Endothelial cell of umbilical vein (primary cell): ENCODE measurements around the gene HECTD2. TPM values are rescaled to one million over a fixed set of nuclear protein-coding genes. Genes with fewer than 3 reads are reported as not detected.
A peak's percentile ranks its signal among the peaks of the same experiment; 100 is the strongest.

Source experiments
- BruUV-seq: library from RNA; stranded (reverse); fragments of 400-500 nt; replicated peaks from 2 replicates; lab custom pipeline; 2021; lab: Mats Ljungman, UMichigan
- CTCF ChIA-PET: fragments of 300-600, 350-600 bp; sonication (Branson Sonifier 250); formaldehyde crosslinking; loops from one replicate; lab custom pipeline; 2021; ENCODE audit warnings: antibody characterized with exemption, inconsistent platforms; lab: Charles Lee
- POLR2A ChIA-PET: fragments of 300-600, 350-600 bp; sonication (Branson Sonifier 250); formaldehyde crosslinking; loops from one replicate; lab custom pipeline; 2021; ENCODE audit warnings: antibody characterized with exemption, inconsistent platforms; lab: Charles Lee
- DNase-seq: peaks from one replicate; pipeline ENCODE4 v3.0.0-alpha.2; 2011; ENCODE audit warnings: low read depth, low spot score
- FAIRE-seq: peaks from 2 replicates; lab custom pipeline; 2011; peaks lifted over from hg19 to GRCh38; lab: Jason Lieb, UNC
- H2AFZ ChIP-seq: 2 replicates; pipeline ENCODE4 v1.6.0; 2012; ENCODE audit warnings: low read depth, low read length, control low read depth, inconsistent platforms
- H3K27ac ChIP-seq: 2 replicates; pipeline ENCODE4 v1.5.1; 2011; ENCODE audit warnings: low read depth, mild to moderate bottlenecking, control low read depth, low read length, moderate library complexity; ENCODE audit not compliant: insufficient read depth
- H3K27me3 ChIP-seq, 2 experiments: 2 replicates each; pipeline versions ENCODE4 v1.6.0 to v1.6.1; 2011; ENCODE audit warnings: low read length in 2 of 2, mixed read lengths in 1 of 2; ENCODE audit not compliant: control insufficient read depth in 2 of 2, insufficient read depth in 2 of 2
- H3K36me3 ChIP-seq, 2 experiments: 2 replicates in 1 of 2; 3 replicates in 1 of 2; pipeline ENCODE4 v1.5.1; 2011; ENCODE audit warnings: low read length in 2 of 2, mild to moderate bottlenecking in 1 of 2, moderate library complexity in 1 of 2; ENCODE audit not compliant: control insufficient read depth in 2 of 2, insufficient read depth in 2 of 2; ENCODE audit errors: extremely low read depth in 1 of 2
- H3K4me1 ChIP-seq: 3 replicates; pipeline ENCODE4 v1.5.1; 2011; ENCODE audit warnings: mild to moderate bottlenecking, low read length; ENCODE audit not compliant: control insufficient read depth, insufficient read depth; ENCODE audit errors: extremely low read depth
- H3K4me2 ChIP-seq: 2 replicates; pipeline ENCODE4 v1.6.1; 2011; ENCODE audit warnings: low read length, control low read depth, mixed read lengths; ENCODE audit not compliant: insufficient read depth
- H3K4me3 ChIP-seq, 3 experiments: fragments of 200-600 bp in 1 of 3; sonication (generic), shearing (Covaris generic) in 1 of 3; replicated peaks in 1 of 3; 2 replicates each; pipeline ENCODE4 v1.5.1; 2011 to 2016; ENCODE audit warnings: control low read depth in 3 of 3, low read length in 3 of 3, mild to moderate bottlenecking in 2 of 3, inconsistent platforms in 1 of 3, low read depth in 1 of 3, moderate library complexity in 1 of 3; ENCODE audit not compliant: insufficient read depth in 1 of 3
- H3K79me2 ChIP-seq: 2 replicates; pipeline ENCODE4 v1.6.0; 2012; ENCODE audit warnings: low read length, inconsistent platforms; ENCODE audit not compliant: control insufficient read depth, insufficient read depth
- H3K9ac ChIP-seq: replicated peaks from 2 replicates; pipeline ENCODE3; 2011; ENCODE audit warnings: low read length, control low read depth; ENCODE audit not compliant: insufficient read depth; ENCODE audit errors: extremely low read depth
- H3K9me1 ChIP-seq: replicated peaks from 3 replicates; pipeline ENCODE4 v1.6.0; 2011; ENCODE audit warnings: mild to moderate bottlenecking, low read length; ENCODE audit not compliant: control insufficient read depth, insufficient read depth; ENCODE audit errors: extremely low read depth
- H3K9me3 ChIP-seq: replicated peaks from 2 replicates; pipeline ENCODE4 v1.5.1; 2012; ENCODE audit warnings: low read length, inconsistent platforms; ENCODE audit not compliant: control insufficient read depth, insufficient read depth
- H4K20me1 ChIP-seq: replicated peaks from 2 replicates; pipeline ENCODE3; 2011; ENCODE audit warnings: mild to moderate bottlenecking, low read length; ENCODE audit not compliant: control insufficient read depth, insufficient read depth; ENCODE audit errors: extremely low read depth
- EZH2 ChIP-seq: IDR thresholded peaks from 2 replicates; pipeline ENCODE4 v1.6.1; 2012; ENCODE audit warnings: borderline replicate concordance, low read depth, mild to moderate bottlenecking, moderate library complexity, low read length, inconsistent platforms; ENCODE audit not compliant: severe bottlenecking
- FOS ChIP-seq: IDR thresholded peaks from 2 replicates; pipeline ENCODE4 v1.6.1; 2011; ENCODE audit warnings: mild to moderate bottlenecking, low read length, moderate library complexity, borderline replicate concordance; ENCODE audit not compliant: insufficient read depth
- GATA2 ChIP-seq: IDR thresholded peaks from 2 replicates; pipeline ENCODE4 v1.7.0; 2011; ENCODE audit warnings: low read depth, mild to moderate bottlenecking, moderate library complexity, mixed read lengths, low read length; ENCODE audit not compliant: insufficient read length, insufficient read depth
- JUN ChIP-seq: IDR thresholded peaks from 2 replicates; pipeline ENCODE4 v1.6.1; 2011; ENCODE audit warnings: borderline replicate concordance, low read depth; ENCODE audit not compliant: insufficient read length, insufficient read depth
- MYC ChIP-seq: IDR thresholded peaks from one replicate; pipeline ENCODE4 v1.6.1; 2011; ENCODE audit warnings: mild to moderate bottlenecking, low read depth, low read length
- POLR2A ChIP-seq: IDR thresholded peaks from 2 replicates; pipeline ENCODE4 v1.6.1; 2012; ENCODE audit warnings: low read depth, mild to moderate bottlenecking, control low read depth, low read length
- POLR2AphosphoS5 ChIP-seq: IDR thresholded peaks from 2 replicates; pipeline ENCODE4 v1.6.1; 2012; ENCODE audit warnings: low read depth, mild to moderate bottlenecking, control low read depth, low read length, moderate library complexity; ENCODE audit not compliant: insufficient read depth
- dilution Hi-C: fragments of 300-500 bp; cut with MboI; formaldehyde crosslinking; loops from one replicate; pipeline ENCODE4 v1.15.0; 2019; ENCODE audit warnings: low sequenced_read_pairs; ENCODE audit not compliant: extremely low pct_ligation_motif_present
- intact Hi-C: fragments of 100-400 bp; cut with micrococcal nuclease; formaldehyde crosslinking; loops from one replicate; pipeline ENCODE4 v1.10.0; 2022
- polyA plus RNA-seq, 4 experiments: library from polyadenylated mRNA; depleted of rRNA in 3 of 4; stranded (reverse) in 3 of 4; unstranded in 1 of 4; fragments of >200 nt; gene quantifications; 2 replicates each; pipeline versions ENCODE4 v1.2.1 to v1.2.3, GENCODE V29; 2011 to 2012; ENCODE audit warnings: missing spikeins in 1 of 4
- total RNA-seq: library from RNA; stranded (reverse); gene quantifications from 2 replicates; pipeline ENCODE4 v1.2.3, GENCODE V29; 2021
- TF ChIP-seq, protein P1 (sequence below), 2 donors: IDR thresholded peaks; 1 replicate in 1 of 2; 2 replicates in 1 of 2; pipeline ENCODE4 v1.5.1; 2011; ENCODE audit warnings: low read length in 2 of 2, mild to moderate bottlenecking in 2 of 2, moderate library complexity in 2 of 2, control low read depth in 1 of 2, inconsistent platforms in 1 of 2, low read depth in 1 of 2; ENCODE audit not compliant: insufficient read depth in 1 of 2; ENCODE audit errors: extremely low read depth in 1 of 2
- TF ChIP-seq, protein P2 (sequence below): IDR thresholded peaks from 2 replicates; pipeline ENCODE4 v1.6.1; 2011; ENCODE audit not compliant: insufficient read depth, insufficient read length

Gene HECTD2
- total and polyA plus RNA-seq, 2 donors (not counting 3 experiments of a cell fraction or from before 2014, with no cell fraction given): 4.2 to 10.7 TPM

DNA sequence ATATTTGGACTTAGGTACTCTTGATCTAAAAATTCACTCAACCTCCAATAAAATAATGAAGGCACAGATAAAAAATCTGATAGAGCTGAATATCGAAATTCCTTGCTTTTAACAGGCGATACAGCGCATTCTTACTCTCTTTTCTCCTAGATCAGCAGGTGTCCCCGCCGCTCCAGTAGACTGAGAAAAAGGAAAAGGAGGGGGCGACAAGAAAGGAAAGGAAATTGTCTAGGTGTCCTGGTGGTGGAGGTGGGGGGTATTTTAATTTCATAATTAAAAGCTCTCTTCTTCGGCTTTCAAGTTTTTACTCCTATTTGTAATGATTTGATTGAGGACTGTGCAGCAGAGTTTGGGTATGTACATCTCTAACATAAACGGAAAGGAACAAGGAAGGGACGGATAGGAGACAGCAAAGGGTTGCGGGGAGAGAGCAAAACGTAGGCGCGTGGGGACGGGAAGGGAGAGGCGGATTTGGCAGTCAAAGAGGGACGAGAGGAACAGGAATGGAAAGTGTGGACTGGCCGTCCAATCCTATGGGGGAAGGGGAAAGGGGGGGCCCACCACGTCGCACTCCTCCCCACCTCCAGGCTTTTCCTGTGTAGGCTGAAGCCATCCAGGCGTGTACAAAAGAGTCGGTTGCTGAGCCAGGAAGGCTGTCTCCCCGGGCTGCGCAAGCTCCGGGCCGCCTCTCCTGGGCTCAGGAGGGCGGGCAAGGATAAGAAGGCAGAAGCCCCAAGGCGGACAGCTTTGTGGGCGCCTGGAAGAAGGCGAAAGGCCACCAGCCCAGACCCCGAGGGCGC is 875 bp upstream of the HECTD2 start:
- no peaks in the 10 kb centered on the region for H3K27me3 ChIP-seq
- H3K4me3 ChIP-seq: peak overlapping the region; percentile 54 to 86 (median 80)
- H3K9ac ChIP-seq: peak overlapping the region; percentile 96
- peaks cover 9% of the 10 kb centered on the region for H3K4me1 ChIP-seq
- FAIRE-seq (peak; percentile 81), DNase-seq (peak; percentile 87)
- dilution Hi-C loops: no loop called here
- peaks cover under 1% of the 10 kb centered on the region for H4K20me1 ChIP-seq
- peak overlapping the region; percentile 95 for H3K4me2 ChIP-seq
- ChIA-PET CTCF (interaction anchor here (1.1 to 2.2 kb wide), 7 partner anchors 11 to 286 kb away, joined by 3 to 18 read pairs (median 5); partner anchors contain the start of gene PPP1R3C), POLR2A (interaction anchor here (1.2 kb wide), 1 partner anchor 224 kb away, joined by 4 read pairs; no protein-coding TSS in a partner anchor)
- TF ChIP-seq, protein P1, sequence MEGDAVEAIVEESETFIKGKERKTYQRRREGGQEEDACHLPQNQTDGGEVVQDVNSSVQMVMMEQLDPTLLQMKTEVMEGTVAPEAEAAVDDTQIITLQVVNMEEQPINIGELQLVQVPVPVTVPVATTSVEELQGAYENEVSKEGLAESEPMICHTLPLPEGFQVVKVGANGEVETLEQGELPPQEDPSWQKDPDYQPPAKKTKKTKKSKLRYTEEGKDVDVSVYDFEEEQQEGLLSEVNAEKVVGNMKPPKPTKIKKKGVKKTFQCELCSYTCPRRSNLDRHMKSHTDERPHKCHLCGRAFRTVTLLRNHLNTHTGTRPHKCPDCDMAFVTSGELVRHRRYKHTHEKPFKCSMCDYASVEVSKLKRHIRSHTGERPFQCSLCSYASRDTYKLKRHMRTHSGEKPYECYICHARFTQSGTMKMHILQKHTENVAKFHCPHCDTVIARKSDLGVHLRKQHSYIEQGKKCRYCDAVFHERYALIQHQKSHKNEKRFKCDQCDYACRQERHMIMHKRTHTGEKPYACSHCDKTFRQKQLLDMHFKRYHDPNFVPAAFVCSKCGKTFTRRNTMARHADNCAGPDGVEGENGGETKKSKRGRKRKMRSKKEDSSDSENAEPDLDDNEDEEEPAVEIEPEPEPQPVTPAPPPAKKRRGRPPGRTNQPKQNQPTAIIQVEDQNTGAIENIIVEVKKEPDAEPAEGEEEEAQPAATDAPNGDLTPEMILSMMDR (IDR thresholded peaks at IDR 0.05; ENCODE audit: extremely low read depth in 1 of 2, insufficient read depth in 1 of 2, low read depth in 1 of 2, low read length in 2 of 2): no peak
- no peak for TF ChIP-seq EZH2
- TF ChIP-seq MYC: no peak
- TF ChIP-seq GATA2: no peak
- peak; percentile 82 for TF ChIP-seq POLR2AphosphoS5
- TF ChIP-seq, protein P2, sequence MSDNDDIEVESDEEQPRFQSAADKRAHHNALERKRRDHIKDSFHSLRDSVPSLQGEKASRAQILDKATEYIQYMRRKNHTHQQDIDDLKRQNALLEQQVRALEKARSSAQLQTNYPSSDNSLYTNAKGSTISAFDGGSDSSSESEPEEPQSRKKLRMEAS: no peak
- TF ChIP-seq POLR2A: peak; percentile 94
- TF ChIP-seq JUN: no peak
- TF ChIP-seq FOS: no peak
- intact Hi-C loops: loop anchor here (1.0 to 5.0 kb wide), 4 partner anchors 68 to 513 kb away; partner anchors contain the start of genes BTAF1 and PPP1R3C
- H3K79me2 ChIP-seq: no peaks in the 10 kb centered on the region
- H2AFZ ChIP-seq: peak overlapping the region; percentile 98
- H3K9me3 ChIP-seq: no peaks in the 10 kb centered on the region
- no peaks in the 10 kb centered on the region for H3K36me3 ChIP-seq
- BruUV-seq: TSS peak; percentile 58
- H3K9me1 ChIP-seq: no peaks in the 10 kb centered on the region
- H3K27ac ChIP-seq: peak overlapping the region; percentile 96
